HG02840 (cell line): ENCODE data around the gene SDR42E1.
"Not testable (repeated sequence)": the region's sequence is repeated elsewhere in the genome, so short reads cannot be mapped to it uniquely, and the experiment has no call there.

ENCODE experiments used
- ATAC-seq: cut with Tn5 transposase; IDR thresholded peaks from one replicate; pipeline ENCODE4 v1.9.1; 2021; ENCODE audit warnings: mild to moderate bottlenecking, moderate library complexity, moderate number of reproducible peaks; ENCODE audit not compliant: unreplicated experiment, low FRiP score

SDR42E1 gene

GRCh38 chr16:82006036-82006435 lies 5.2 kb downstream of the SDR42E1 start:
- no peak for ATAC-seq

GRCh38 chr16:82005027-82005830 lies 6.0 kb downstream of the SDR42E1 start:
- ATAC-seq = no peak

- ATAC-seq = no peak
Measured at GRCh38 chr16:82004601-82005000, 6.7 kb downstream of the SDR42E1 start.

GRCh38 chr16:82002831-82003230 lies 8.4 kb downstream of the SDR42E1 start:
- no peak for ATAC-seq

- no peak for ATAC-seq
Measured at GRCh38 chr16:81997738-81998137, 13.5 kb downstream of the SDR42E1 start.

- ATAC-seq = no peak
Measured at GRCh38 chr16:81996664-81997509, 14.4 kb downstream of the SDR42E1 start.

GRCh38 chr16:81995651-81996050 lies 15.6 kb downstream of the SDR42E1 start:
- ATAC-seq = no peak

GRCh38 chr16:81994485-81994884 lies 16.8 kb downstream of the SDR42E1 start:
- no peak for ATAC-seq

- ATAC-seq = no peak
Measured at GRCh38 chr16:81992859-81993258, 18.4 kb downstream of the SDR42E1 start.

- ATAC-seq = no peak
Measured at GRCh38 chr16:81987706-81988105, 23.6 kb downstream of the SDR42E1 start.

GRCh38 chr16:81987121-81987520 lies 24.1 kb downstream of the SDR42E1 start:
- ATAC-seq = no peak

GRCh38 chr16:81977335-81977942 lies 33.8 kb downstream of the SDR42E1 start:
- not testable (repeated sequence) for ATAC-seq

- no peak for ATAC-seq
Measured at GRCh38 chr16:81975637-81976036, 35.6 kb downstream of the SDR42E1 start.

- ATAC-seq = no peak
Measured at GRCh38 chr16:81973737-81974136, 37.5 kb downstream of the SDR42E1 start.

- no peak for ATAC-seq
Measured at GRCh38 chr16:81971853-81972252, 39.4 kb downstream of the SDR42E1 start.

- ATAC-seq = no peak
Measured at GRCh38 chr16:81967358-81967757, 43.9 kb downstream of the SDR42E1 start.

- no peak for ATAC-seq
Measured at GRCh38 chr16:81964808-81965207, 46.5 kb downstream of the SDR42E1 start.

GRCh38 chr16:81956213-81956948 lies 54.9 kb downstream of the SDR42E1 start:
- no peak for ATAC-seq

- no peak for ATAC-seq
Measured at GRCh38 chr16:81951564-81951963, 59.7 kb downstream of the SDR42E1 start.

- no peak for ATAC-seq
Measured at GRCh38 chr16:81946206-81946605, 65.1 kb downstream of the SDR42E1 start.
